Measurements from ENCODE around the gene KRT15.

Gene KRT15

DNA sequence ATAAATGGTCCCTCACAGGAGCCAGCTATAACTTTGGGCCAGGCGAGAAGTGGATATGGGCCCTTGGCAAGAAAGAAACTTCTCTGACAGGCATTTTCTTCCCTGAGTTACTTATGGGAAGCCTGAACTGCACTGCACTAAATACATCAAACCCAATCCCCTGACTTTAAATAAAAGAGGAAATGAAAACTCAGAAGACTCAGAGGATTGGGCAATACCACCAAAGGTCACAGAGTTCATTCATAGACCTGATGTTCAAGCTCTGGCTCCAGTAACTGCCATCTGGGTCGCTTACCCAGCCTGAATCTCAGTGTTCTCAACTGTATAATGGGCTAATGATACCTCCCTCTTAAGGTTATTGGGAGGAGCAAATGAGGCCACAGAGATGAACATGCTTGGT, 38.6 kb downstream of the KRT15 start:
- DNase-seq (ENCODE audit: low read depth), result no peak

DNA sequence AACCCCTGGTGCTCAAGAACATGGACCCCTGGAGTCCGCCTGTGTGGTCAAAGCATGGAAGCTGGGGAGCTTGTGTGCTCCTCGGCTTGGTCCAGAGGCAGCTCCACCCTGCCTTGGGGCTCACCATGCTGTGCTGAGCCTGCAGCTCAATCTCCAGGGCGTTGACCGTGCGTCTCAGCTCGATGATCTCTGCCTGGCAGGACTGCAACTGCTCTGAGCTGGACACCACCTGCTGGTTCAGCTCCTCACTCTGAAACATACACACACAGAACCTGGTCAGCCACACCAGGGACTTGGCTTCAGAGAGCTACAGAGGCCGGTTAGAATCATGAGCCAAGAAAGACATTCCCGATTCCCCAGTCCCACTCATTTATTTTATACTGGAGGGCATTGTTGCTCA, 40.5 kb downstream of the KRT15 start:
- no peak for DNase-seq (ENCODE audit: low read depth)

GRCh38 chr17:41476866-41477815, 41.5 kb downstream of the KRT15 start:
- no peak for DNase-seq (ENCODE audit: low read depth)

GRCh38 chr17:41475421-41475820, 43.3 kb downstream of the KRT15 start:
- DNase-seq (ENCODE audit: low read depth), result no peak

GRCh38 chr17:41474863-41475262, 43.8 kb downstream of the KRT15 start:
- DNase-seq (ENCODE audit: low read depth), result peak; percentile 45

DNA sequence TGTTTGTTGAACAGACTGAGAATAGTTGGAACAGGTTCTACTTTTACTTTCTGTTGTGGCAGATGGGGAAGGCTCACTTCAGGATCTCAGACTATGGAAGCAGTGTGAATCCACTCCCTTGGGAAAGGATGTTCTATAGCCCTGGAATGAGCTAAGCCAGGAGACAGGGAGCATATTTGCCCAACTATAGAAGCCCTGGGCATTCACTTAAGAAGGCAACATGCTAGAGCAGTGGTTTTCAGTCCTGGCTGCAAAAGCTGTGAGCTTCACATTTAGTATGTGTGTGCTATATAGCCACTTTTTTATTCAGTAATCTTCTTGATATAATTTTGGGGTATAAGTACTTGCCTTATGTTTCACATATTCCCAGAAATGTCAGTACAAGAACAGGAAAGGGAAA, 50.3 kb downstream of the KRT15 start:
- no peak for DNase-seq (ENCODE audit: low read depth)

- DNase-seq (ENCODE audit: low read depth), result no peak
These were observed 51.1 kb downstream of the KRT15 start for GRCh38 chr17:41467561-41467960.

- no peak for DNase-seq (ENCODE audit: low read depth)
These were observed 51.7 kb downstream of the KRT15 start, which contains the start of gene KRT32 for GRCh38 chr17:41466988-41467387. Gene KRT32, minus strand, starts transcription at chr17:41467386. Its CDS starts 61 bp downstream, at chr17:41467325.

DNA sequence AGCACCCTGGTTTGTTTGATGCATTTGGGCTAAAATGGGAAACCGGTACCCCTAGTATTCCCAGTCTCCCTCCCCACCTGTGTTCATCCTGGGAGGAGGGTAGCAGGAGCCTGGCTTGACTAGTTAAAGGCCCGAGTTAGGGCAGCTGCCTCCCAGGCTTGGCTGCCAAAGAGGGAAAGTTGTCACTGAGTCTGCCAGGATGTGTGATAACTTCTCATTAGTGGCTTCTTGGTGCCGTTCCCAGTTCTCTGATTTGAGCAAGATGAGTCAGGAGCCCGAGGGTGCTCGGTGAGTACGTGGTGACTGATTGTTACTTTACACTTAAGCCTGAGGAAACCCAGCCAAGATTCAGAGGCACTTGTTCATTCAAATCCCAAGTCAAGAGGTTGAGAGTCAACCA, 54.0 kb downstream of the KRT15 start:
- peak; percentile 82 for DNase-seq (ENCODE audit: low read depth)

DNA sequence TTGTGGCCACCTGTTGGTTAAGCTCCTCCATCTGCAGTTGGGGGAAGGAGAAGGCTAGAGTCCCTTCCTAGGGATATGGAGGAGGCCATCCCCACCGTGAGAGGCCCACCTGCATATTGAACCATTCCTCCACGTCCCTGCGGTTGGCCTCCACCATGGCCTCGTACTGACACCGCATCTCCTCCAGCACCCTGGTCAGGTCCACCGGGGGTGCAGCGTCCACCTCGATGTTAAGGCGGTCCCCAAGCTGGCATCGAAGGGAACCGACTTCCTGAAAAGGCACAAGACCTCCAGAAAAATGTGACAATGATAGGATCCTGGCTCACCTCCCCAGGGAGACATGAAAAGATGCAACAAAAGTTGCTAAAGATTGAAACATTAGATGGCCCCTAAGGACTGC, 54.5 kb downstream of the KRT15 start:
- no peak for DNase-seq (ENCODE audit: low read depth)

DNA sequence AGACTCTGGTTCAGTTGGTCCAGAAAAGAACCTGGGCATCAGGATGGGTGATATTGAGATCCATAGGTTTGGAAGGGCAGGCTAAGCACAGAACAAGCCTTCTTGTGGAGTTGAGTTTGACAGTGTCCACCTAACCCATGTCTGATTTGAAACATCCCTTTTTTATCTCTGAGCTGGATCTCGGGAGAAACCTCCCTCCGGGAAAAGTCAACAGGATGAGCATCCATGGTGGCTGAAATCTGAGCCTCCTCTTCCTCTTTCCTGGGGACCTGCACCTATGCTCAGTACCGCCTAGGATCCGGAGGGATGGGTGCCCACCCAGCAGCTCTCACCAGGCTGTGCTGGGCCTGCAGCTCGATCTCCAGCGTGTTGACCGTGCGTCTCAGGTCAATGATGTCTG, 54.9 kb downstream of the KRT15 start:
- no peak for DNase-seq (ENCODE audit: low read depth)
